Keratinocyte (primary cell): ENCODE results near the gene VEZF1. TPM values are rescaled to one million over a fixed set of nuclear protein-coding genes. Genes with fewer than 3 reads are reported as not detected.

Source experiments
- DNase-seq: peaks from one replicate; pipeline ENCODE4 v3.0.0-alpha.2; 2011; ENCODE audit warnings: low read depth, missing footprints, low spot score
- FAIRE-seq: peaks from 2 replicates; lab custom pipeline; 2011; peaks lifted over from hg19 to GRCh38; lab: Jason Lieb, UNC
- H2AFZ ChIP-seq: 2 replicates; pipeline ENCODE4 v1.6.0; 2012; ENCODE audit warnings: low read length, control low read depth, inconsistent platforms; ENCODE audit not compliant: control insufficient read depth
- H3K27ac ChIP-seq: 2 replicates; pipeline ENCODE4 v1.5.1; 2011; ENCODE audit warnings: low read length; ENCODE audit not compliant: control insufficient read depth, insufficient read depth
- H3K27me3 ChIP-seq: 3 replicates; pipeline ENCODE4 v1.6.0; 2011; ENCODE audit warnings: low read length; ENCODE audit not compliant: control insufficient read depth, insufficient read depth; ENCODE audit errors: extremely low read depth
- H3K36me3 ChIP-seq, 2 experiments: 2 replicates in 1 of 2; 3 replicates in 1 of 2; pipeline ENCODE4 v1.5.1; 2011; ENCODE audit warnings: low read length in 2 of 2, mild to moderate bottlenecking in 1 of 2; ENCODE audit not compliant: control insufficient read depth in 2 of 2, insufficient read depth in 2 of 2; ENCODE audit errors: extremely low read depth in 1 of 2
- H3K4me1 ChIP-seq: 3 replicates; pipeline ENCODE4 v1.5.1; 2011; ENCODE audit warnings: low read length; ENCODE audit not compliant: control insufficient read depth, insufficient read depth; ENCODE audit errors: extremely low read depth
- H3K4me2 ChIP-seq: 3 replicates; pipeline ENCODE4 v1.6.0; 2011; ENCODE audit warnings: low read depth, low read length; ENCODE audit not compliant: control insufficient read depth, insufficient read depth; ENCODE audit errors: extremely low read depth
- H3K4me3 ChIP-seq, 3 experiments: fragments of 200-600 bp in 1 of 3; sonication (generic) in 1 of 3; 2 replicates in 2 of 3; 3 replicates in 1 of 3; pipeline ENCODE4 v1.5.1; 2011 to 2016; ENCODE audit warnings: low read length in 3 of 3, mild to moderate bottlenecking in 3 of 3, control low read depth in 2 of 3, inconsistent platforms in 1 of 3, low read depth in 1 of 3, mixed read lengths in 1 of 3, mixed run types in 1 of 3, moderate library complexity in 1 of 3; ENCODE audit not compliant: control insufficient read depth in 2 of 3, insufficient read depth in 2 of 3; ENCODE audit errors: extremely low read depth in 1 of 3
- H3K79me2 ChIP-seq: 2 replicates; pipeline ENCODE4 v1.6.0; 2012; ENCODE audit warnings: low read length; ENCODE audit not compliant: control insufficient read depth, insufficient read depth
- H3K9ac ChIP-seq: 3 replicates; pipeline ENCODE4 v1.6.0; 2011; ENCODE audit warnings: low read length; ENCODE audit not compliant: control insufficient read depth, insufficient read depth; ENCODE audit errors: extremely low read depth
- H3K9me1 ChIP-seq: 3 replicates; pipeline ENCODE4 v1.6.0; 2011; ENCODE audit warnings: low read length; ENCODE audit not compliant: control insufficient read depth, insufficient read depth; ENCODE audit errors: extremely low read depth
- H3K9me3 ChIP-seq: 2 replicates; pipeline ENCODE4 v1.5.1; 2012; ENCODE audit warnings: low read depth, low read length; ENCODE audit not compliant: control insufficient read depth
- H4K20me1 ChIP-seq: 3 replicates; pipeline ENCODE4 v1.6.0; 2011; ENCODE audit warnings: low read length; ENCODE audit not compliant: control insufficient read depth, insufficient read depth; ENCODE audit errors: extremely low read depth
- CTCF ChIP-seq, 3 experiments: IDR thresholded peaks in 1 of 3; conservative IDR thresholded peaks in 1 of 3; optimal IDR thresholded peaks in 1 of 3; 2 replicates in 2 of 3; 3 replicates in 1 of 3; pipeline versions ENCODE3 to v1.5.1; 2011; ENCODE audit warnings: low read length in 3 of 3, mild to moderate bottlenecking in 3 of 3, moderate library complexity in 2 of 3, control low read depth in 1 of 3, inconsistent platforms in 1 of 3; ENCODE audit not compliant: insufficient read depth in 2 of 3; ENCODE audit errors: extremely low read depth in 1 of 3
- EZH2 ChIP-seq: IDR thresholded peaks from one replicate; pipeline ENCODE4 v1.6.1; 2012; ENCODE audit warnings: inconsistent platforms, mild to moderate bottlenecking, low read length, moderate library complexity
- dilution Hi-C: fragments of 300-500 bp; cut with MboI; formaldehyde crosslinking; loops from one replicate; pipeline ENCODE4 v1.7.0; 2020; ENCODE audit warnings: low sequenced_read_pairs; ENCODE audit not compliant: extremely low pct_ligation_motif_present
- polyA plus RNA-seq, 5 experiments: library from polyadenylated mRNA; depleted of rRNA in 3 of 5; stranded (reverse) in 3 of 5; stranded (forward) in 1 of 5; unstranded in 1 of 5; fragments of >200 nt; gene quantifications; 1 replicate in 1 of 5; 2 replicates in 3 of 5; 3 replicates in 1 of 5; pipeline versions ENCODE4 v1.2.1 to v1.2.3, GENCODE V29; 2011 to 2012; ENCODE audit warnings: missing spikeins in 2 of 5, low read depth in 1 of 5, low replicate concordance in 1 of 5

VEZF1 gene
- polyA plus RNA-seq, 1 donor (not counting 4 experiments of a cell fraction or from before 2014, with no cell fraction given), result 22.8 TPM

DNA sequence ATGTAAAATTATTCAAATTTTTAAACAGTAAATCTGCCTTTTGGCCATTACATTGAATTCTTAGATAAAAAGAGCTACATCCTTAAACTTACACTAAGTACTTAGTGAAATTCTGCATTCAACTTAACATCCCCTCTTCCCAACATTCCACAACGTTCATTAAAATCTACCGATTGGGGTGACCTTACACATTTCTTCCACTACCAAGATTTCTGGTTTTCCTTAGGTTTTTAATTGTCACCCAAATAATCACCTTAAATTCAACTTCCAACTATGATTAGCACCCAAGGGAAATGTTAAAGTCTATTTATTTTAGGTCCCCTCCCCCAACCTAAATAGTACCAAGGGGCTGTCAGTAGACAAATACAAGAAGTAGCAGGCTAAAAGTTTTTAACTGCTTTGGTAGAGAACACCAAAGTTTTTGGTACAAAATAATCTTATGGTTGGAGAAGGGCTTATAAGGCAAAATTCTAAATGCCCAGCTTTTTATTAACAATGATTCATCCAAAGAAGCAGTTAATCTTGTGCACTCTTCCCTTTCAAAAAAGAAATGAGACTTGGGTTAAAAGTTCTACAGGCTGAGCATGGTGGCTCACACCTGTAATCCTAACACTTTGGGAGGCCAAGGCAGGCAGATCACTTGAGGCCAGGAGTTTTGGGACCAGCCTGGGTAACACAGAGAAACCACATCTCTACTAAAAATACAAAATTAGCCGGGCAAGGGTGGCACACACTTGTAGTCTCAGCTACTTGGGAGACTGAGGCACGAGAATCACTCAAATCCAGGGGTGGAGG lies 14.3 kb upstream of the VEZF1 start:
- dilution Hi-C loops, result no loop called here
- peaks cover 19 to 70% of the 10 kb centered on the region in 2 experiments for H3K36me3 ChIP-seq

GRCh38 chr17:58001461-58002124 lies 13.5 kb upstream of the VEZF1 start:
- no peak overlapping the region for H3K4me2 ChIP-seq
- H3K4me3 ChIP-seq, result no peak overlapping the region
- DNase-seq (no peak), FAIRE-seq (no peak)
- H3K4me1 ChIP-seq, result peaks cover 36% of the 10 kb centered on the region
- peaks cover 19 to 70% of the 10 kb centered on the region in 2 experiments for H3K36me3 ChIP-seq
- no peaks in the 10 kb centered on the region for H3K9me3 ChIP-seq
- H3K9me1 ChIP-seq, result no peaks in the 10 kb centered on the region
- no peaks in the 10 kb centered on the region for H3K27me3 ChIP-seq
- peaks cover 55% of the 10 kb centered on the region for H3K79me2 ChIP-seq
- no peak overlapping the region for H3K27ac ChIP-seq
- dilution Hi-C loops, result no loop called here
- H4K20me1 ChIP-seq, result peaks cover 28% of the 10 kb centered on the region
- H3K9ac ChIP-seq, result no peak overlapping the region
- no peak overlapping the region for H2AFZ ChIP-seq
- TF ChIP-seq CTCF (optimal IDR thresholded peaks at IDR 0.05 in 1 of 3, IDR thresholded peaks at IDR 0.05 in 1 of 3, conservative IDR thresholded peaks at IDR 0.05 in 1 of 3; ENCODE audit: extremely low read depth in 1 of 3, insufficient read depth in 2 of 3, low read length in 3 of 3) (no peak), EZH2 (no peak)

More for the DNA sequence above, 14.3 kb upstream of the VEZF1 start:
- no peaks in the 10 kb centered on the region for H3K9me3 ChIP-seq
- no peak for TF ChIP-seq CTCF (optimal IDR thresholded peaks at IDR 0.05 in 1 of 3, IDR thresholded peaks at IDR 0.05 in 1 of 3, conservative IDR thresholded peaks at IDR 0.05 in 1 of 3; ENCODE audit: extremely low read depth in 1 of 3, insufficient read depth in 2 of 3, low read length in 3 of 3)
- TF ChIP-seq EZH2, result no peak
- H3K9ac ChIP-seq, result no peak overlapping the region
- no peaks in the 10 kb centered on the region for H3K27me3 ChIP-seq
- H3K27ac ChIP-seq, result no peak overlapping the region
- no peaks in the 10 kb centered on the region for H3K9me1 ChIP-seq
- H3K4me3 ChIP-seq, result no peak overlapping the region
- peaks cover 59% of the 10 kb centered on the region for H3K79me2 ChIP-seq
- H3K4me1 ChIP-seq, result peaks cover 36% of the 10 kb centered on the region
- no peak overlapping the region for H2AFZ ChIP-seq
- DNase-seq (no peak), FAIRE-seq (no peak)
- H4K20me1 ChIP-seq, result peaks cover 28% of the 10 kb centered on the region
- H3K4me2 ChIP-seq, result peak overlapping the region; percentile 29
